ENCODE results near the gene FGF8.

DNA sequence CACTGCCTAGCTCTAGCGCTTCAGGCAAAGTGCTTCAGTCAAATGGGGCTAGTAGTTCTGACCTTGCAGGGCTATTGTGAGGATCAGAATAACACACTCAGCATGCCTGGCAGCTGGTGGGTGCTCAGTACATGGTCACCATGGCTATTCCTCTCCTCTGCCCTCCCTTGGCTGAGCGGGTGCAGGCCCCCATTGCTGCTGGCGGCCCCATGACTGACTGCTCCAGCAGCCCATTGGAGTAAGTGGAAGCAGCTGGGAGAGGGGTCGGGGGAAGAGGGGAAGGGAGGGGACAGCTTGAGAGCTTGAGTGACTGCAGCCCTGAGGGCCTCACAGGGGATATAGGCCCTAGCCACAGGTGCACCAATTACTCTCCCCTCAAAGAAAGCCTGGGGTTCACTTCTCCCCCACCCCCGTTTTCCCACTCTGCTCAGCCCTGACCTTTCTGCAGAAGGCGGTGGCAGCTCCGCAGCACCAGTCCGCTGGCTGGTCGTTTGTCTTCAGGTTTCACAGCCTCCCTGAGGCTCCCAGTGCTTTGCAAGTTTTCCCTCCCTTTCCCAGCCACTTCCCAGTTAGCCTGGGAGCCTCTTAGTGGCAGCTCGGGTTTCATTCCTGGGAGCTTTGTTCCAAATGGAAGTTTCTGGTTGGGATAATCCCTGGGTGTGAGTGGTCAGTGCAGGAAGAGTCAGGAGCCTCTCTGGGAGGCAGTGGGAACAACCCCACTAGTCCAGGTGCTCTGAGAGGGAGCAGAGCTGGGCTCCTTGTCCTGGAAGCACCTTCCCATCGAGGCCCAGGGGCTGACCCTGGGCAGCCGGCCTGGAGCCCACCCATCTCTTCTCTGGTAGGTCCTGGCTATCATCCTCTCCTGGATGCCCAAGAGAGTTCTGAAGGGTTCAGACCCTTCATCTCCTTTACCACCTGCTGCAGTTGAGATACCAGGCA, 16.3 kb downstream of the FGF8 start:
- TF ChIP-seq CTCF (IDR thresholded peaks at IDR 0.05): no peak
- TF ChIP-seq POLR2AphosphoS5 (IDR thresholded peaks at IDR 0.05): no peak

All from breast epithelium (tissue), 3 donors.